PFSK-1 (cell line): ENCODE data around the gene ZRANB1.

Experiments
- FOXP2 ChIP-seq: optimal IDR thresholded peaks from 2 replicates; pipeline ENCODE3; 2011; ENCODE audit warnings: borderline replicate concordance, control low read depth, inconsistent platforms; ENCODE audit not compliant: insufficient read depth; ENCODE audit errors: extremely low read length, extremely low read depth
- POLR2AphosphoS5 ChIP-seq: IDR thresholded peaks from 2 replicates; pipeline ENCODE4 v1.6.1; 2012; ENCODE audit warnings: low read depth, mild to moderate bottlenecking, control low read depth, low read length, moderate library complexity
- REST ChIP-seq, 2 experiments: IDR thresholded peaks; 2 replicates each; pipeline versions ENCODE4 v1.6.1 to v1.8.0; 2011 to 2012; ENCODE audit warnings: low read depth in 2 of 2, low read length in 2 of 2, control low read depth in 1 of 2, inconsistent platforms in 1 of 2, mild to moderate bottlenecking in 1 of 2, moderate library complexity in 1 of 2; ENCODE audit not compliant: insufficient read depth in 1 of 2
- SIN3A ChIP-seq: IDR thresholded peaks from 2 replicates; pipeline ENCODE4 v1.6.1; 2012; ENCODE audit warnings: mild to moderate bottlenecking, low read length, moderate library complexity, borderline replicate concordance; ENCODE audit not compliant: insufficient read depth
- TAF1 ChIP-seq: IDR thresholded peaks from 2 replicates; pipeline ENCODE4 v1.6.1; 2012; ENCODE audit warnings: low read length, control low read depth, borderline replicate concordance; ENCODE audit not compliant: insufficient read depth

Gene ZRANB1

DNA sequence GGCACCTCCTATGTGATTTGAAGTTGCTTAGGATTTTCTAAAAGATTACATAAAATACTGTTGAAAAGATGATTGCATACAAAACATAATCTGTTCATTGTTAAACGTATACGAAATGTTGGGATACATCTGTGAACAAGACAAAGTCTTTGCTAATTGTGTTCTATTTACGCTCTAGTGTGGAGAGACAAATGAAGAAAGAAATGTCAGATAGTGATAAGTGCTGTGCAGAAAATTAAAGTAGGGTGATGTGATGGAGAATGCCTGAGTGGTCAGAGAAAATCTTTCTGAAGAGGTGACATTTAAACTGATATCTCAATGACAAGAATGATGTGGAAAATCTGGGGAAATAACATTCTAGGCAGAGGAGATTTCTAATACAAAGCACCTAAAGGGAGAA, 13.4 kb upstream of the ZRANB1 start:
- TF ChIP-seq SIN3A (no peak), TAF1 (no peak), REST (IDR thresholded peaks at IDR 0.05; ENCODE audit: insufficient read depth in 1 of 2, low read depth in 2 of 2, low read length in 2 of 2) (no peak), FOXP2 (no peak), POLR2AphosphoS5 (no peak)

DNA sequence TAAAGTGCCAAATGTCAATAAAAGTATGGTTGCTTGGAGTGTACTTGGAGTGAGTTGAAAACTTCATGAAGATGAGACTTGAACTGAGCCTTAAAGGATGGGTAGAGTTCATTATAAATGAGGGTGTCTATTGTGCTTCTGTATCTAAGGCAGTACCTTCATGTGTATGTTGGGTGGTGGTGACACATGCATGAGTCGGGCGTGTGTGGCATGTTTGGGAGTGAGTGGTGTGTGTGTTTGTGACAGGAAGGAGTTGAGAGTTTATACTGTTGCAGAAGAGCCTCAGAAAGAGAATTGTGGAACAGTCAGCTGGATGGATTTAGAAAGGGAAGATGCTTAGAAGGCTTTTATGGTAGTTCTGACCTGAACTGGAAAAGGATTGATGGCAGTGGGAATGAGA, 6.0 kb upstream of the ZRANB1 start:
- no peak for TF ChIP-seq POLR2AphosphoS5
- no peak for TF ChIP-seq REST (IDR thresholded peaks at IDR 0.05; ENCODE audit: insufficient read depth in 1 of 2, low read depth in 2 of 2, low read length in 2 of 2)
- no peak for TF ChIP-seq TAF1
- no peak for TF ChIP-seq SIN3A
- TF ChIP-seq FOXP2, result no peak

DNA sequence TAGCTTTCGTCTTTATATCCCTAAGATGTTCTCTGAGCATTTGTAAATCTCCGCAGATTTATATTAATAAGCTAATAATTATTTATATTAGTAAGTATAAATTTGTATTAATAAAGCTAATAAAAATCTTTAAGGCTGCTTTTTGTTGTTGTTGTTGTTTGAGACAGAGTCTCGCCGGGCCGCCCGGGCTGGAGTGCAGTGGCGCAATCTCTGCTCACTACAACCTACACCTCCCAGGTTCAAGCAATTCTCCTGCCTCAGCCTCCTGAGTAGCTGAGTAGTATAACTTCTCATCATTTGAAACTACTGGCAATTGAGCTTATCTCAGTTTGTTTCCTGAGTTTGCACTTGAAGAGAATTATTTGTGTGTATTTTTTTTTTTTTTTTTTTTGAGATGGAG, 5.1 kb upstream of the ZRANB1 start:
- TF ChIP-seq TAF1 (no peak), FOXP2 (no peak), REST (IDR thresholded peaks at IDR 0.05; ENCODE audit: insufficient read depth in 1 of 2, low read depth in 2 of 2, low read length in 2 of 2) (no peak), SIN3A (no peak), POLR2AphosphoS5 (no peak)

GRCh38 chr10:124939290-124939689, 2.6 kb upstream of the ZRANB1 start:
- no peak for TF ChIP-seq REST (IDR thresholded peaks at IDR 0.05; ENCODE audit: insufficient read depth in 1 of 2, low read depth in 2 of 2, low read length in 2 of 2)
- no peak for TF ChIP-seq FOXP2
- no peak for TF ChIP-seq SIN3A
- no peak for TF ChIP-seq POLR2AphosphoS5
- no peak for TF ChIP-seq TAF1
